ENCODE measurements around the gene SPACA4. TPM values are rescaled to one million over a fixed set of nuclear protein-coding genes. Genes with fewer than 3 reads are reported as not detected.

SPACA4 gene
- total RNA-seq, 1 experiment from 2014 or later: not detected

DNA sequence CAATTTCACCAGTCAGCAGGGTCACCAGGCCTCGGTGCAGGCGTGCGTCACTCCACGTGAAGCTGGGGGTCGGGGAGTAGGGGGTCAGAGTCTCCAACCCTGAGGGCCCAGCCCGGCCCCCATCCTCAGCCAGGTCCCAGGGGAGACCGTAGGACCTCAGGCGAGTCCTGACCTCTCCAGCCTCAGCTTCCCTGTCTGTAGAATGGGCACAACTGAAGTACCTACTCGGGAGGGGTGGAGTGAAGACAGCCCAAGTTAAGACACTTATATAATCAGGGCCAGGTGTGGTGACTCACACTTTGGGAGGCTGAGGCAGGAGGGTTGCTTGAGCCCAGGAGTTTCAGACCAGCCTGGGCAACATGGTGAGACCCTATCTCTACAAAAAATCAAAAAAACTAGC is 2.7 kb upstream of the SPACA4 start:
- Histone ChIP-seq H3F3A (ENCODE audit: insufficient read depth, low read depth) (0 out of 2 replicates have a peak, but pooled peaks cover 13% of the 10 kb centered on the region), H3K4me2 (no peak overlapping the region), H3K4me1 (replicated peaks; ENCODE audit: insufficient read depth) (0 out of 2 replicates have a peak, but pooled peaks cover 5% of the 10 kb centered on the region), H3K27ac (no peak overlapping the region), H3K79me2 (ENCODE audit: low read depth) (no peaks in the 10 kb centered on the region), H3K9me3 (ENCODE audit: insufficient read depth, low read depth) (no peaks in the 10 kb centered on the region), H3K36me3 (ENCODE audit: low read depth) (no peaks in the 10 kb centered on the region), H3K27me3 (ENCODE audit: insufficient read depth, low read depth) (no peaks in the 10 kb centered on the region), H3K4me3 (no peak overlapping the region), H3K9me2 (ENCODE audit: insufficient read depth) (no peaks in the 10 kb centered on the region), H2AFZ (no peak overlapping the region), H4K20me1 (ENCODE audit: insufficient read depth) (no peaks in the 10 kb centered on the region)
- BruUV-seq (replicated peaks): no TSS peak
- CTCF ChIA-PET: no interaction called here
- DNase-seq: peak in 1 of 2 experiments; percentile 45
- intact Hi-C loops (cut with micrococcal nuclease; ENCODE audit: unreplicated experiment): no loop called here
- POLR2A ChIA-PET (ENCODE audit: unreplicated experiment): no interaction called here
- no peak for TF ChIP-seq EZH2 (IDR thresholded peaks at IDR 0.05; ENCODE audit: low read depth)
- TF ChIP-seq, protein P1, sequence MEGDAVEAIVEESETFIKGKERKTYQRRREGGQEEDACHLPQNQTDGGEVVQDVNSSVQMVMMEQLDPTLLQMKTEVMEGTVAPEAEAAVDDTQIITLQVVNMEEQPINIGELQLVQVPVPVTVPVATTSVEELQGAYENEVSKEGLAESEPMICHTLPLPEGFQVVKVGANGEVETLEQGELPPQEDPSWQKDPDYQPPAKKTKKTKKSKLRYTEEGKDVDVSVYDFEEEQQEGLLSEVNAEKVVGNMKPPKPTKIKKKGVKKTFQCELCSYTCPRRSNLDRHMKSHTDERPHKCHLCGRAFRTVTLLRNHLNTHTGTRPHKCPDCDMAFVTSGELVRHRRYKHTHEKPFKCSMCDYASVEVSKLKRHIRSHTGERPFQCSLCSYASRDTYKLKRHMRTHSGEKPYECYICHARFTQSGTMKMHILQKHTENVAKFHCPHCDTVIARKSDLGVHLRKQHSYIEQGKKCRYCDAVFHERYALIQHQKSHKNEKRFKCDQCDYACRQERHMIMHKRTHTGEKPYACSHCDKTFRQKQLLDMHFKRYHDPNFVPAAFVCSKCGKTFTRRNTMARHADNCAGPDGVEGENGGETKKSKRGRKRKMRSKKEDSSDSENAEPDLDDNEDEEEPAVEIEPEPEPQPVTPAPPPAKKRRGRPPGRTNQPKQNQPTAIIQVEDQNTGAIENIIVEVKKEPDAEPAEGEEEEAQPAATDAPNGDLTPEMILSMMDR (conservative IDR thresholded peaks at IDR 0.05): no peak

DNA sequence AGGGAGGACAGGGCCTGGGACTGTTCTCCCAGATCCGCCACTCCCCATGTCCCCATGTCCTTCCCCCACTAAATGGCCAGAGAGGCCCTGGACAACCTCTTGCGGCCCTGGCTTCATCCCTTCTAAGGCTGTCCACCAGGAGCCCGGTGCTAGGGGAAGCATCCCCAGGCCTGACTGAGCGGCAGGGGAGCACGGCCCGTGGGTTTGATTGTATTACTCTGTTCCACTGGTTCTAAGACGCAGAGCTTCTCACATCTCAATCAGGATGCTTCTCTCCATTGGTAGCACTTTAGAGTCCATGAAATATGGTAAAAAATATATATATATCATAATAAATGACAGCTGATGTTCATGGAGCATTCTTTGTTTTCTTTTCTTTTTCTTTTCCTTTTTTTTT is 815 bp downstream of the SPACA4 start:
- Histone ChIP-seq H3K4me1 (replicated peaks; ENCODE audit: insufficient read depth) (0 out of 2 replicates have a peak, but pooled peaks cover under 1% of the 10 kb centered on the region), H3K27me3 (ENCODE audit: insufficient read depth, low read depth) (no peaks in the 10 kb centered on the region), H3K27ac (no peak overlapping the region), H3K9me2 (ENCODE audit: insufficient read depth) (no peaks in the 10 kb centered on the region), H3K9me3 (ENCODE audit: insufficient read depth, low read depth) (no peaks in the 10 kb centered on the region), H3F3A (ENCODE audit: insufficient read depth, low read depth) (peaks cover 21% of the 10 kb centered on the region; the same call in 1 of the 2 replicates), H2AFZ (no peak overlapping the region), H3K79me2 (ENCODE audit: low read depth) (no peaks in the 10 kb centered on the region), H3K36me3 (ENCODE audit: low read depth) (no peaks in the 10 kb centered on the region), H3K4me3 (no peak overlapping the region), H3K4me2 (no peak overlapping the region), H4K20me1 (ENCODE audit: insufficient read depth) (no peaks in the 10 kb centered on the region)
- BruUV-seq (replicated peaks): no TSS peak
- intact Hi-C loops (cut with micrococcal nuclease; ENCODE audit: unreplicated experiment): no loop called here
- ChIA-PET CTCF (no interaction called here), POLR2A (ENCODE audit: unreplicated experiment) (interaction anchor here (0.6 to 0.9 kb wide), 2 partner anchors 11 to 275 kb away, joined by 3 to 4 read pairs; partner anchors contain the start of gene RPL18)
- TF ChIP-seq EZH2 (IDR thresholded peaks at IDR 0.05; ENCODE audit: low read depth): no peak
- TF ChIP-seq, protein P1 (conservative IDR thresholded peaks at IDR 0.05): no peak
- DNase-seq: no peak

DNA sequence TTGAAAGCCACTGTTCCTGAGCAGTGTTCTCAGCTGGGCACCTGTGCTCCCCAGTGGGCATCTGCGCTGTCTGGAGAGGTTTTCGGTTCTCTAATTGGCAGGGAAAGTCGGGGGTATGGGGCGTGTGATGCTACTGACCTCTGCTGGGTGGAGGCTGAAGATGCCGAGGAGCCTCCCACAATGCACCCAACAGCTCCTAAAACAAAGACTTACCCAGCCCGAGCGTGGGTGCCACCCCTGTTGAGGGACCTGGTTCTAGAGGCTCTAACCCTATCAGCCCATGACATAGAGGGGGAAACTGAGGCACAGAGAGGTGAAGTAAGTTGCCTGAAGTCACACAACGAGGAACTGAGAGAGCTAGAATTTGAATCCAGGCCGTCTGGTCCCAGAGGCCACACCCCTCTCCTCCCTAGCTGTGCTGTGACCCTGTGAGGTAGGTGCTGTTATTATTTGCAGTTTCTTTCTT is 2.3 kb downstream of the SPACA4 start:
- CTCF ChIA-PET: interaction anchor here (0.6 to 1.2 kb wide), 3 partner anchors 8 to 25 kb away, joined by 3 to 9 read pairs (median 3); no protein-coding TSS in a partner anchor
- Histone ChIP-seq H3K79me2 (ENCODE audit: low read depth) (no peaks in the 10 kb centered on the region), H3F3A (ENCODE audit: insufficient read depth, low read depth) (peaks cover 27% of the 10 kb centered on the region), H3K4me3 (peak overlapping the region; percentile 32; the same call in 1 of the 2 replicates), H3K36me3 (ENCODE audit: low read depth) (no peaks in the 10 kb centered on the region), H3K27ac (no peak overlapping the region), H3K9me3 (ENCODE audit: insufficient read depth, low read depth) (no peaks in the 10 kb centered on the region), H3K27me3 (ENCODE audit: insufficient read depth, low read depth) (no peaks in the 10 kb centered on the region), H3K4me2 (peak overlapping the region; percentile 71), H3K4me1 (replicated peaks; ENCODE audit: insufficient read depth) (peaks cover 4% of the 10 kb centered on the region), H3K9me2 (ENCODE audit: insufficient read depth) (no peaks in the 10 kb centered on the region), H4K20me1 (ENCODE audit: insufficient read depth) (no peaks in the 10 kb centered on the region), H2AFZ (peak overlapping the region; percentile 62; the same call in 1 of the 2 replicates)
- DNase-seq: peak; percentile 39 to 64
- POLR2A ChIA-PET (ENCODE audit: unreplicated experiment): interaction anchor here (0.6 kb wide), 1 partner anchor 121 kb away, joined by 4 read pairs; no protein-coding TSS in a partner anchor
- no TSS peak for BruUV-seq (replicated peaks)
- intact Hi-C loops (cut with micrococcal nuclease; ENCODE audit: unreplicated experiment): no loop called here
- no peak for TF ChIP-seq EZH2 (IDR thresholded peaks at IDR 0.05; ENCODE audit: low read depth)
- TF ChIP-seq, protein P1 (conservative IDR thresholded peaks at IDR 0.05): peak; percentile 73
